Osteoblast (primary cell): ENCODE measurements around the gene CACNA2D1. TPM values are rescaled to one million over a fixed set of nuclear protein-coding genes. Genes with fewer than 3 reads are reported as not detected.

Experiments
- DNase-seq: peaks from one replicate; pipeline ENCODE4 v3.0.0; 2011; ENCODE audit warnings: low spot score, mixed read lengths; ENCODE audit not compliant: insufficient read length; ENCODE audit errors: missing footprints
- H2AFZ ChIP-seq: 2 replicates; pipeline ENCODE4 v1.6.0; 2011; ENCODE audit warnings: mild to moderate bottlenecking, low read length
- H3K27ac ChIP-seq: 2 replicates; pipeline ENCODE4 v1.5.1; 2011; ENCODE audit warnings: mild to moderate bottlenecking, low read depth, low read length, moderate library complexity
- H3K27me3 ChIP-seq: 2 replicates; pipeline ENCODE4 v1.6.0; 2012; ENCODE audit warnings: mild to moderate bottlenecking, control low read depth, inconsistent platforms, low read length, moderate library complexity; ENCODE audit not compliant: insufficient read depth
- H3K36me3 ChIP-seq: 2 replicates; pipeline ENCODE4 v1.5.1; 2011; ENCODE audit warnings: mild to moderate bottlenecking, low read length, control low read depth, moderate library complexity; ENCODE audit not compliant: insufficient read depth
- H3K4me1 ChIP-seq: 2 replicates; pipeline ENCODE4 v1.5.1; 2011; ENCODE audit warnings: mild to moderate bottlenecking, low read length, control low read depth, moderate library complexity; ENCODE audit not compliant: insufficient read depth
- H3K4me2 ChIP-seq: 2 replicates; pipeline ENCODE4 v1.6.0; 2011; ENCODE audit warnings: mild to moderate bottlenecking, low read length; ENCODE audit not compliant: insufficient read depth
- H3K4me3 ChIP-seq: fragments of 200-600 bp; sonication (generic); 3 replicates; pipeline ENCODE4 v1.5.1; 2012; ENCODE audit warnings: mild to moderate bottlenecking, low read length, inconsistent platforms; ENCODE audit not compliant: insufficient read depth
- H3K79me2 ChIP-seq: 2 replicates; pipeline ENCODE4 v1.6.0; 2012; ENCODE audit warnings: mild to moderate bottlenecking, low read length, control low read depth, inconsistent platforms; ENCODE audit not compliant: insufficient read depth
- H3K9me3 ChIP-seq: 2 replicates; pipeline ENCODE4 v1.5.1; 2011; ENCODE audit warnings: low read depth, low read length, control low read depth
- H4K20me1 ChIP-seq: 2 replicates; pipeline ENCODE4 v1.6.0; 2012; ENCODE audit warnings: mild to moderate bottlenecking, low read length, control low read depth; ENCODE audit not compliant: insufficient read depth
- total RNA-seq: library from RNA; depleted of rRNA; stranded (reverse); fragments of >200 nt; gene quantifications from 2 replicates; pipeline ENCODE4 v1.2.3, GENCODE V29; 2012
- TF ChIP-seq, protein P1 (sequence below): IDR thresholded peaks from 2 replicates; pipeline ENCODE4 v1.5.1; 2011; ENCODE audit warnings: mild to moderate bottlenecking, low read depth, low read length, moderate library complexity; ENCODE audit errors: extremely low read depth

CACNA2D1 gene
- total RNA-seq, 1 donor, result 145 TPM

DNA sequence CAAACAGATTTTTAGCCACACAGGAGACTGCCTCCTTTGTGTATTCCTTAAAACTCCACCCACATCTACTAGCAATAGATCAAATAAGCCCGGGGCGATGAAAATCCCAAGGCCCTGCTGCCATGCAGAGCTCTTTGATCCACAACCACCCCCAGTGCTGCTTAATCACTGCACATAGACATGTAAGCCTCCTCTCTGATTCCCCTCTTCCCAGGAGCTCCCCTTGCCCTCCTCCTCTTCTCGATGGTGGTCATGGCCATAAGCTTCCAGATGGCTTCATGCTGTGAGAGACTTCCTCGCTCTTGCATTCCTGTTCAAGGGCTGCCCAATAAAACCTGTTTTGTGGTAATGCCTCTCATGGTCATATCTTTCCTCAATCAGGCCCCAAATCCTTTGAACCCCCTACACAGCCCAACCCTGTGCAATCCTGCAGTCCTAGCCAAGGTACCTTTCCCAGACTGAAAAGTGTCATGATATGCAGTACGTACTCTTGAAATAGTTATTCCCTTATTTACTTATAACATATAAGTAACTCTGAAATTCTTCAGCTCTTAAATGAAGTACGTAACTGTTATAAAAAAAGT lies 158.5 kb downstream of the CACNA2D1 start:
- DNase-seq, result no peak
- Histone ChIP-seq H3K4me2 (no peak overlapping the region), H3K36me3 (peaks cover 11% of the 10 kb centered on the region), H4K20me1 (peaks cover 33% of the 10 kb centered on the region), H3K4me3 (no peak overlapping the region), H3K9me3 (no peaks in the 10 kb centered on the region), H3K79me2 (peaks cover 2% of the 10 kb centered on the region), H3K27me3 (no peaks in the 10 kb centered on the region), H2AFZ (no peak overlapping the region), H3K4me1 (peaks cover 6% of the 10 kb centered on the region), H3K27ac (no peak overlapping the region)
- TF ChIP-seq, protein P1, sequence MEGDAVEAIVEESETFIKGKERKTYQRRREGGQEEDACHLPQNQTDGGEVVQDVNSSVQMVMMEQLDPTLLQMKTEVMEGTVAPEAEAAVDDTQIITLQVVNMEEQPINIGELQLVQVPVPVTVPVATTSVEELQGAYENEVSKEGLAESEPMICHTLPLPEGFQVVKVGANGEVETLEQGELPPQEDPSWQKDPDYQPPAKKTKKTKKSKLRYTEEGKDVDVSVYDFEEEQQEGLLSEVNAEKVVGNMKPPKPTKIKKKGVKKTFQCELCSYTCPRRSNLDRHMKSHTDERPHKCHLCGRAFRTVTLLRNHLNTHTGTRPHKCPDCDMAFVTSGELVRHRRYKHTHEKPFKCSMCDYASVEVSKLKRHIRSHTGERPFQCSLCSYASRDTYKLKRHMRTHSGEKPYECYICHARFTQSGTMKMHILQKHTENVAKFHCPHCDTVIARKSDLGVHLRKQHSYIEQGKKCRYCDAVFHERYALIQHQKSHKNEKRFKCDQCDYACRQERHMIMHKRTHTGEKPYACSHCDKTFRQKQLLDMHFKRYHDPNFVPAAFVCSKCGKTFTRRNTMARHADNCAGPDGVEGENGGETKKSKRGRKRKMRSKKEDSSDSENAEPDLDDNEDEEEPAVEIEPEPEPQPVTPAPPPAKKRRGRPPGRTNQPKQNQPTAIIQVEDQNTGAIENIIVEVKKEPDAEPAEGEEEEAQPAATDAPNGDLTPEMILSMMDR, result no peak

DNA sequence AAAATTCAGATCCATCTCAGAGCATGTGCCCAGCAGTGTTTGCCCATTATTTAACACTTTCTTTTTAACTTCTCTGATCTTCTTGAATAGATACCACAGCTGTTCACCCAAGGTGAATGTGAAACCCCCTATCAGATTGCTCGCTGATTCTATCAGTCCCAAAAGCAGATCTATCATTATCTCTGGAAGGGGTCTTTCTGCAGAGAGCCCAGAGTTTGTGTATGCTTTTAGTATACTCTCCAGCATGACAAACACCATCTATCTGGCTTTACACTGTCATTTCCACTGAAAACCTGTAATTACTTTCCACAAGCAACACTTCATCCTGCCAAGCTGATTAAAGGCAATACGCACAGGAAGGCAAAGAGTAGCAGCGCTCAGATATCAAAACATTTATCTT lies 168.2 kb downstream of the CACNA2D1 start:
- no peaks in the 10 kb centered on the region for H3K36me3 ChIP-seq
- no peaks in the 10 kb centered on the region for H3K27me3 ChIP-seq
- H3K9me3 ChIP-seq, result no peaks in the 10 kb centered on the region
- no peak for DNase-seq
- H3K4me2 ChIP-seq, result no peak overlapping the region
- no peak overlapping the region for H3K4me3 ChIP-seq
- no peak overlapping the region for H2AFZ ChIP-seq
- peaks cover 19% of the 10 kb centered on the region for H4K20me1 ChIP-seq
- H3K4me1 ChIP-seq, result peaks cover 8% of the 10 kb centered on the region
- TF ChIP-seq, protein P1, result no peak
- H3K79me2 ChIP-seq, result peaks cover 2% of the 10 kb centered on the region
- H3K27ac ChIP-seq, result no peak overlapping the region

DNA sequence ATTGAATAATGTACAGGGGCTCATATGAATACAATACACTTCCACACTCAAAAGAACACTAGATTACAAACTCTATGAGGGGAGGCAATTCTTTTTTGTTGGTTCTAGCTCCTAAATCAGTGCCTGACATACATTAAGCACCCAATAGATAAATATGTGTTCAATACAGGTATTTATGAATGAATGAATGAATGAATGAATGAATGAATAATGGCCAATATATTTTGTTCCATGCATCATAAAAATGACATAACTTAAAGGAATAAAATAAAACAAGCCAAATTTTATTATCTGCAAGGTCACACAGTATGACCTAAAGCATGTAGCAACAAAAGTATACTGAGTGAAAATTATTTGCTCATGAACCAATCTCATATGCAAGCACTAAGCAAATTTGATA lies 168.9 kb downstream of the CACNA2D1 start:
- Histone ChIP-seq H3K9me3 (no peaks in the 10 kb centered on the region), H3K36me3 (no peaks in the 10 kb centered on the region)

DNA sequence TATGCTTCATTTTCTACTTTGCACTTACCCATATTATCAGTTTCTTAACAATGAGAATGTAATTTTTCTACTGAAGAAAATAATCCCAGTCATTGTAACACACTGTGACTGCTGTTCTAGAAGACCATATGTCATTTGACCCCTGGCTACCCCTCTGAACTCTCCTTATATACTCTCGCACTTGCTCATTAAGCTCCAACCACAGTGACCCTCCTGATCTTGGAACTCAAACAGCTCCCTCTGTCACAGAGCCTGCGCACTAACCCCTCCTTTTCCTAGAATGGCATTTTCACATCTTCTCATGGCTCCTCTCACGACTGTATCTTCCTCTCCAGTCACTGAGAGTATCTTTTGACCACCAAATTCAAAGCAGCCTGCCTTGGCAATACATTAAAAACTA lies 169.7 kb downstream of the CACNA2D1 start:
- TF ChIP-seq, protein P1, result no peak
- Histone ChIP-seq H3K9me3 (no peaks in the 10 kb centered on the region), H3K4me1 (peaks cover 16% of the 10 kb centered on the region), H3K27ac (no peak overlapping the region), H2AFZ (no peak overlapping the region), H3K79me2 (peaks cover 2% of the 10 kb centered on the region), H4K20me1 (peaks cover 18% of the 10 kb centered on the region), H3K4me3 (no peak overlapping the region), H3K4me2 (no peak overlapping the region), H3K36me3 (no peaks in the 10 kb centered on the region), H3K27me3 (no peaks in the 10 kb centered on the region)
- DNase-seq, result no peak

More for the DNA sequence above, 168.9 kb downstream of the CACNA2D1 start:
- peaks cover 8% of the 10 kb centered on the region for H3K4me1 ChIP-seq
- no peak overlapping the region for H3K4me2 ChIP-seq
- H4K20me1 ChIP-seq, result peaks cover 19% of the 10 kb centered on the region
- no peak overlapping the region for H3K27ac ChIP-seq
- H3K79me2 ChIP-seq, result peaks cover 2% of the 10 kb centered on the region
- H2AFZ ChIP-seq, result no peak overlapping the region
- no peak for DNase-seq
- TF ChIP-seq, protein P1, result no peak
- no peak overlapping the region for H3K4me3 ChIP-seq
- no peaks in the 10 kb centered on the region for H3K27me3 ChIP-seq
